Fibroblast of skin of left quadriceps (primary cell): ENCODE data around the gene CACNA1G.

Experiments
- DNase-seq, 2 experiments: peaks; one replicate each; pipeline ENCODE4 v3.0.0-alpha.2; 2013; ENCODE audit warnings: low read depth in 2 of 2

Gene CACNA1G

GRCh38 chr17:50613007-50613992, 52.8 kb downstream of the CACNA1G start:
- no peak for DNase-seq

GRCh38 chr17:50614471-50615051, 54.0 kb downstream of the CACNA1G start:
- DNase-seq, result no peak

GRCh38 chr17:50615828-50616227, 55.3 kb downstream of the CACNA1G start:
- no peak for DNase-seq

GRCh38 chr17:50618300-50618699, 57.8 kb downstream of the CACNA1G start:
- DNase-seq, result no peak

- DNase-seq, result no peak
Measured at GRCh38 chr17:50618941-50619340, 58.4 kb downstream of the CACNA1G start.

- no peak for DNase-seq
Measured at GRCh38 chr17:50619489-50619888, 59.0 kb downstream of the CACNA1G start.

- DNase-seq, result no peak
Measured at GRCh38 chr17:50620237-50620636, 59.7 kb downstream of the CACNA1G start.

- no peak for DNase-seq
Measured at GRCh38 chr17:50620858-50621257, 60.3 kb downstream of the CACNA1G start.

- no peak for DNase-seq
Measured at GRCh38 chr17:50621574-50622031, 61.1 kb downstream of the CACNA1G start.

- no peak for DNase-seq
Measured at GRCh38 chr17:50624321-50624934, 63.9 kb downstream of the CACNA1G start.

GRCh38 chr17:50625032-50625871, 64.7 kb downstream of the CACNA1G start:
- DNase-seq, result no peak

- peak in 1 of 2 experiments; percentile 46 for DNase-seq
Measured at GRCh38 chr17:50626037-50626574, 65.6 kb downstream of the CACNA1G start.

- DNase-seq, result no peak
Measured at GRCh38 chr17:50627036-50627781, 66.7 kb downstream of the CACNA1G start.

GRCh38 chr17:50627782-50628601, 67.5 kb downstream of the CACNA1G start:
- no peak for DNase-seq

GRCh38 chr17:50629902-50630301, 69.4 kb downstream of the CACNA1G start:
- no peak for DNase-seq

GRCh38 chr17:50630524-50631194, 70.1 kb downstream of the CACNA1G start:
- DNase-seq, result no peak

GRCh38 chr17:50631195-50631907, 70.8 kb downstream of the CACNA1G start:
- DNase-seq, result no peak

- no peak for DNase-seq
Measured at GRCh38 chr17:50631908-50632571, 71.5 kb downstream of the CACNA1G start.
